Measurements from ENCODE around the gene RAD18. TPM values are rescaled to one million over a fixed set of nuclear protein-coding genes. Genes with fewer than 3 reads are reported as not detected.

The RAD18 gene
- total RNA-seq, 1 experiment from 2014 or later, result 11.9 TPM

GRCh38 chr3:8987645-8988383 is 24.5 kb upstream of the RAD18 start:
- in situ Hi-C loops (cut with HindIII; ENCODE audit: low pct_unique_long_range_greater_than_20kb, low sequenced_read_pairs), result no loop called here
- DNase-seq (ENCODE audit: low read depth), result peak; percentile 28

GRCh38 chr3:8987226-8987625 is 24.0 kb upstream of the RAD18 start:
- DNase-seq (ENCODE audit: low read depth), result no peak
- in situ Hi-C loops (cut with HindIII; ENCODE audit: low pct_unique_long_range_greater_than_20kb, low sequenced_read_pairs), result no loop called here

- DNase-seq (ENCODE audit: low read depth), result no peak
- in situ Hi-C loops (cut with HindIII; ENCODE audit: low pct_unique_long_range_greater_than_20kb, low sequenced_read_pairs), result no loop called here
These were observed 23.5 kb upstream of the RAD18 start for GRCh38 chr3:8986741-8987140.

- DNase-seq (ENCODE audit: low read depth), result no peak
- in situ Hi-C loops (cut with HindIII; ENCODE audit: low pct_unique_long_range_greater_than_20kb, low sequenced_read_pairs), result no loop called here
These were observed 22.6 kb upstream of the RAD18 start for GRCh38 chr3:8985876-8986275.

- in situ Hi-C loops (cut with HindIII; ENCODE audit: low pct_unique_long_range_greater_than_20kb, low sequenced_read_pairs), result no loop called here
- DNase-seq (ENCODE audit: low read depth), result no peak
These were observed 22.1 kb upstream of the RAD18 start for GRCh38 chr3:8985411-8985831.

- DNase-seq (ENCODE audit: low read depth), result no peak
- in situ Hi-C loops (cut with HindIII; ENCODE audit: low pct_unique_long_range_greater_than_20kb, low sequenced_read_pairs), result no loop called here
These were observed 21.3 kb upstream of the RAD18 start for GRCh38 chr3:8984526-8984925.

GRCh38 chr3:8984081-8984480 is 20.8 kb upstream of the RAD18 start:
- in situ Hi-C loops (cut with HindIII; ENCODE audit: low pct_unique_long_range_greater_than_20kb, low sequenced_read_pairs), result no loop called here

GRCh38 chr3:8983591-8983990 is 20.3 kb upstream of the RAD18 start:
- no peak for DNase-seq (ENCODE audit: low read depth)
- in situ Hi-C loops (cut with HindIII; ENCODE audit: low pct_unique_long_range_greater_than_20kb, low sequenced_read_pairs), result no loop called here

More at GRCh38 chr3:8984081-8984480, 20.8 kb upstream of the RAD18 start:
- DNase-seq (ENCODE audit: low read depth), result no peak

GRCh38 chr3:8983026-8983425 is 19.8 kb upstream of the RAD18 start:
- DNase-seq (ENCODE audit: low read depth), result no peak
- in situ Hi-C loops (cut with HindIII; ENCODE audit: low pct_unique_long_range_greater_than_20kb, low sequenced_read_pairs), result no loop called here

GRCh38 chr3:8982509-8982908 is 19.2 kb upstream of the RAD18 start:
- in situ Hi-C loops (cut with HindIII; ENCODE audit: low pct_unique_long_range_greater_than_20kb, low sequenced_read_pairs), result no loop called here
- DNase-seq (ENCODE audit: low read depth), result no peak

GRCh38 chr3:8981700-8982099 is 18.4 kb upstream of the RAD18 start:
- in situ Hi-C loops (cut with HindIII; ENCODE audit: low pct_unique_long_range_greater_than_20kb, low sequenced_read_pairs), result no loop called here
- no peak for DNase-seq (ENCODE audit: low read depth)

- in situ Hi-C loops (cut with HindIII; ENCODE audit: low pct_unique_long_range_greater_than_20kb, low sequenced_read_pairs), result no loop called here
These were observed 18.0 kb upstream of the RAD18 start for GRCh38 chr3:8981296-8981695.

GRCh38 chr3:8980756-8981257 is 17.5 kb upstream of the RAD18 start:
- DNase-seq (ENCODE audit: low read depth), result no peak
- in situ Hi-C loops (cut with HindIII; ENCODE audit: low pct_unique_long_range_greater_than_20kb, low sequenced_read_pairs), result no loop called here

More at GRCh38 chr3:8981296-8981695, 18.0 kb upstream of the RAD18 start:
- DNase-seq (ENCODE audit: low read depth), result no peak

- DNase-seq (ENCODE audit: low read depth), result no peak
- in situ Hi-C loops (cut with HindIII; ENCODE audit: low pct_unique_long_range_greater_than_20kb, low sequenced_read_pairs), result no loop called here
These were observed 16.0 kb upstream of the RAD18 start for GRCh38 chr3:8979262-8979661.

- no peak for DNase-seq (ENCODE audit: low read depth)
- in situ Hi-C loops (cut with HindIII; ENCODE audit: low pct_unique_long_range_greater_than_20kb, low sequenced_read_pairs), result no loop called here
These were observed 15.3 kb upstream of the RAD18 start for GRCh38 chr3:8978551-8978950.

GRCh38 chr3:8976540-8977182 is 13.4 kb upstream of the RAD18 start:
- in situ Hi-C loops (cut with HindIII; ENCODE audit: low pct_unique_long_range_greater_than_20kb, low sequenced_read_pairs), result no loop called here
- no peak for DNase-seq (ENCODE audit: low read depth)

GRCh38 chr3:8975081-8976020 is 12.1 kb upstream of the RAD18 start:
- DNase-seq (ENCODE audit: low read depth), result no peak
- in situ Hi-C loops (cut with HindIII; ENCODE audit: low pct_unique_long_range_greater_than_20kb, low sequenced_read_pairs), result no loop called here

GRCh38 chr3:8974458-8974857 is 11.2 kb upstream of the RAD18 start:
- in situ Hi-C loops (cut with HindIII; ENCODE audit: low pct_unique_long_range_greater_than_20kb, low sequenced_read_pairs), result no loop called here
- DNase-seq (ENCODE audit: low read depth), result no peak

- DNase-seq (ENCODE audit: low read depth), result peak; percentile 28
These were observed 9.4 kb upstream of the RAD18 start for GRCh38 chr3:8972639-8973038.

More at GRCh38 chr3:8972639-8973038, 9.4 kb upstream of the RAD18 start:
- in situ Hi-C loops (cut with HindIII; ENCODE audit: low pct_unique_long_range_greater_than_20kb, low sequenced_read_pairs), result no loop called here
